ENCODE results near the gene JPT2. TPM values are rescaled to one million over a fixed set of nuclear protein-coding genes. Genes with fewer than 3 reads are reported as not detected.

The JPT2 gene
- total RNA-seq, 2 donors from 2014 or later: 15.5 to 24.4 TPM

DNA sequence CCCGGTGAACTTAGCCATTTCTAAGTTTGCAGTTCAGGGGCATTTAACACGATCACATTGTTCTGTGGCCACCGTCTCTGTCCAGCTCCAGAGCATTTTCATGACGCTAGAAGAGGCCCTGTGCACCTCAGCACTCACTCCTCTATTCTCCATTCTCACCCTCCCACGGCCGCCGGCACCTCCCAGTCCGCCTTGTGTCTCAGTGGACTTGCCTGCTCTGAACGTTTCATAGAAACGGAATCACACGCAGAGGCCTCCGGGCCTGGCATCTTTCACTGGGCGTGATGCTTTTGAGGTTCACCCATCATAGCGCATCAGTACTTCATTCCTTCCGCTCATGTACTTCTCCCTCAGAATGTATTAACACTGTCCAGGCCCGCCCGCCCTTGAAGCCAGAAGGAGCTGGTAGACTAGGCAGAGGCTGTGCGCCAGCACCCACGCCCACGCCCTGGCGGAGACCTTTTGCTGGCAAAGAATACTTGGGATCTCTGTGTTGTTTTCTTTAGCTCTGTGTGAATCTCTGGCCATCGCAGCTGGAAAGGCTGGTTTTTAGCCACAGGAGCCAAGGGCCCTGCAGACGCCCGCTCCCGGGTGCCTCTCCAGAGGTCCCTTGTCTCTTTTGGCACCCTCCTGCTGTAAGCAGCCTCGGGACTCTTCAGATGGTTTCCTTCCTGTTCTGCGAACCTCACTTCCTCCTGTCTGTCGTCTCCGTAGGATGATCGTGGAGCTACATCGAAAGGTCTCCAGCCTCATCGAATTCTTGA is 23.4 kb upstream of the JPT2 start:
- intact Hi-C loops (cut with DNase I): no loop called here
- H3K4me1 ChIP-seq: no peaks in the 10 kb centered on the region
- WGBS, 2 donors: 87 to 92% methylated on average over 32 of the region's 32 CpGs
- TF ChIP-seq CTCF (IDR thresholded peaks at IDR 0.05) (no peak), POLR2A (IDR thresholded peaks at IDR 0.05) (no peak)
- peaks cover 0 to 21% of the 10 kb centered on the region in 2 donors for H3K36me3 ChIP-seq (replicated peaks in 1 of 2; ENCODE audit: insufficient read depth in 1 of 2, low read depth in 2 of 2)
- no peak overlapping the region for H3K4me3 ChIP-seq
- H3K27ac ChIP-seq: no peak overlapping the region
- no peaks in the 10 kb centered on the region for H3K9me3 ChIP-seq
- ATAC-seq (no peak), DNase-seq (no peak)
- H3K27me3 ChIP-seq: no peaks in the 10 kb centered on the region

GRCh38 chr16:1655269-1655807 is 22.7 kb upstream of the JPT2 start:
- Histone ChIP-seq H3K4me3 (no peak overlapping the region), H3K9me3 (no peaks in the 10 kb centered on the region), H3K36me3 (replicated peaks in 1 of 2; ENCODE audit: insufficient read depth in 1 of 2, low read depth in 2 of 2) (peaks cover 0 to 25% of the 10 kb centered on the region in 2 donors), H3K27ac (no peak overlapping the region), H3K4me1 (no peaks in the 10 kb centered on the region), H3K27me3 (no peaks in the 10 kb centered on the region)
- no peak for DNase-seq
- intact Hi-C loops (cut with DNase I): no loop called here
- 81 to 89% methylated on average over 8 to 15 of the region's 16 CpGs for WGBS, 2 donors
- TF ChIP-seq CTCF (IDR thresholded peaks at IDR 0.05): no peak
- TF ChIP-seq POLR2A (IDR thresholded peaks at IDR 0.05): no peak
- no peak for ATAC-seq

GRCh38 chr16:1655909-1656807 is 21.9 kb upstream of the JPT2 start:
- H3K4me3 ChIP-seq: no peak overlapping the region

DNA sequence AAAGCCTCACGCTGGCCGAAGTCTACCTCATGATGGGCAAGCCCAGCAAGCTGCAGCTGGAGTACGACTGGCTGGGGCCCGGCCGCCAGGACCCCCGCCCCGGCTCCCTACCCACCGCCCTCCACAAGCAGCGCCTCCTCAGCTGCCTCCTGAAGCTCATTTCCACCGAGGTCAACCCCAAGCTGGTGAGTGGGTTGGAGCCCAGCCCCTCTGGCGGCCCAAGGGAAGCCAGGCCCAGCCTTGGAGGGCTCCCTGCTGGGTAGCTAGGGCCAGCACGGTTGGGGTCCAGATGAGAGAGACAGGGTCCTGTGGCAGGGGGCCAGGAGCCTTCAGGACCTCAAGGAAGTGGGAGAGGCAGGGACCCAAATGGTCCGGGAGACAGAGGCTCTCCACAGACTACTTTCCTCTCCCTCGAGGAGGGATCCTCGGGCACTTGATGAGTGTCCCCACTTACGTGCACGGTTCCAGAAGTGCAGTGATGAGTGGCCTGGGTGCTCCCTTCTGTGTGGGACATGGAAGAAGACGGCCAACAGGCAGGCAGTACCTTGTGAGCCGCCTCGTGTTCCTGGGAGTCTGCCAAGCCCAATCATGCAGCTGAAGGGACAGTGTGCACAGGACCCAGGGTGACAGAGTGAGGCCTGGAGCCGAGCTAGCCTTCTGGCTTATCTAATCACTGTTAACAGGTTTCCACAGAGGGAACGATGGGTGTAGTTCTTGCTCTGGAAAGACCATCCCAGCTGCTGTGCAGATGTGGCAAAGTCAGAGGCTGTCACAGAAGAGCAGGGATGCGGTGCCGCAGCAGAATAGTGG is 21.1 kb upstream of the JPT2 start:
- no peak overlapping the region for H3K27ac ChIP-seq
- ATAC-seq (no peak), DNase-seq (no peak)
- TF ChIP-seq POLR2A (IDR thresholded peaks at IDR 0.05): no peak
- no peak for TF ChIP-seq CTCF (IDR thresholded peaks at IDR 0.05)
- H3K27me3 ChIP-seq: no peaks in the 10 kb centered on the region
- 80 to 82% methylated on average over 13 to 17 of the region's 24 CpGs for WGBS, 2 donors
- no peaks in the 10 kb centered on the region for H3K4me1 ChIP-seq
- intact Hi-C loops (cut with DNase I): no loop called here
- peaks cover 0 to 24% of the 10 kb centered on the region in 2 donors for H3K36me3 ChIP-seq (replicated peaks in 1 of 2; ENCODE audit: insufficient read depth in 1 of 2, low read depth in 2 of 2)
- no peaks in the 10 kb centered on the region for H3K9me3 ChIP-seq
- H3K4me3 ChIP-seq: no peak overlapping the region

More at GRCh38 chr16:1655909-1656807, 21.9 kb upstream of the JPT2 start:
- ATAC-seq: no peak
- TF ChIP-seq POLR2A (IDR thresholded peaks at IDR 0.05): no peak
- H3K36me3 ChIP-seq (replicated peaks in 1 of 2; ENCODE audit: insufficient read depth in 1 of 2, low read depth in 2 of 2): peaks cover 0 to 25% of the 10 kb centered on the region in 2 donors
- 89 to 92% methylated on average over 7 to 30 of the region's 52 CpGs for WGBS, 2 donors
- no peaks in the 10 kb centered on the region for H3K9me3 ChIP-seq
- intact Hi-C loops (cut with DNase I): no loop called here
- no peak overlapping the region for H3K27ac ChIP-seq
- no peak for DNase-seq
- H3K27me3 ChIP-seq: no peaks in the 10 kb centered on the region
- no peaks in the 10 kb centered on the region for H3K4me1 ChIP-seq

Data from body of pancreas (tissue), 4 donors.